ENCODE results near the gene MRPL32.

GRCh38 chr7:42984137-42984536, 52.0 kb downstream of the MRPL32 start:
- TF ChIP-seq CTCF (IDR thresholded peaks at IDR 0.05) (no peak), POLR2A (IDR thresholded peaks at IDR 0.05) (no peak)
